Adrenal gland (tissue), 12 donors: ENCODE results near the gene POMT1. TPM values are rescaled to one million over a fixed set of nuclear protein-coding genes. Genes with fewer than 3 reads are reported as not detected.

Experiments
- DNase-seq, 7 donors: peaks; one replicate each; pipeline ENCODE4 v3.0.0-alpha.2; 2019 to 2020
- H3K27ac ChIP-seq, 5 donors: fragments of 200-600 bp; sonication (generic) in 4 of 5; 1 replicate in 3 of 5; 2 replicates in 2 of 5; pipeline versions ENCODE4 v1.5.1 to v1.8.0; 2016 to 2020; ENCODE audit warnings: mild to moderate bottlenecking in 1 of 5
- H3K27me3 ChIP-seq: fragments of 200-600 bp; 2 replicates; pipeline ENCODE4 v1.8.0; 2021
- H3K36me3 ChIP-seq, 2 donors: fragments of 200-600 bp; replicated peaks in 1 of 2; 1 replicate in 1 of 2; 2 replicates in 1 of 2; pipeline versions ENCODE4 v1.5.1 to v1.8.0; 2018 to 2022
- H3K4me1 ChIP-seq, 2 donors: fragments of 200-600 bp; replicated peaks in 1 of 2; 1 replicate in 1 of 2; 2 replicates in 1 of 2; pipeline versions ENCODE4 v1.5.1 to v1.8.0; 2018 to 2021
- H3K4me3 ChIP-seq, 4 donors: fragments of 200-600 bp; sonication (generic) in 3 of 4; one replicate each; pipeline ENCODE4 v1.5.1; 2016 to 2018
- H3K9me3 ChIP-seq, 3 donors: fragments of 200-600 bp; sonication (generic) in 1 of 3; replicated peaks in 1 of 3; 1 replicate in 2 of 3; 2 replicates in 1 of 3; pipeline versions ENCODE4 v1.5.1 to v1.8.0; 2016 to 2021
- POLR2A ChIP-seq, 2 donors: fragments of 450-650 bp; IDR thresholded peaks; one replicate each; pipeline ENCODE4 v1.6.1; 2017; ENCODE audit warnings: antibody characterized with exemption in 2 of 2, mild to moderate bottlenecking in 2 of 2, moderate library complexity in 1 of 2
- WGBS, 4 donors: extraction: QIAGEN DNeasy Blood & Tissue Kit in 2 of 4; methylation state at CpG; one replicate each; pipeline versions ENCODE4 v1.1.5 to v1.1.7; 2013 to 2017; 5-methylcytosine and 5-hydroxymethylcytosine counted together
- intact Hi-C, 2 donors: fragments of 100-400 bp; cut with DNase I; formaldehyde crosslinking; loops; one replicate each; pipeline versions ENCODE4 v1.14.1 to v1.15.0; 2022 to 2023
- polyA plus RNA-seq, 3 donors: library from polyadenylated mRNA; stranded (reverse); fragments of 200-250 nt in 2 of 3; fragments of 350-450 nt in 1 of 3; fragmentation: Illumina TruSeq in 1 of 3; extraction: RNeasy Lipid Tissue Mini Kit (QIAGEN cat#74804) in 1 of 3; gene quantifications; one replicate each; pipeline ENCODE4 v1.2.3, GENCODE V29; 2013 to 2014
- total RNA-seq, 9 donors: library from RNA; depleted of rRNA in 4 of 9; stranded (reverse); fragments of >200 nt in 4 of 9; fragments of 120-200 nt in 1 of 9; fragmentation: NEBNext Ultra II Directional in 1 of 9; extraction: Animal tissue kit (Norgen Biotek cat#: 25700) in 1 of 9; gene quantifications; one replicate each; pipeline versions ENCODE4 v1.1.0 to v1.2.4, GENCODE V29; 2013 to 2023
- TF ChIP-seq, protein P1 (sequence below), 6 experiments: fragments of 450-650 bp in 4 of 6; fragments of 200-600 bp in 2 of 6; sonication (generic) in 1 of 6; IDR thresholded peaks; 1 replicate in 5 of 6; 2 replicates in 1 of 6; pipeline versions ENCODE4 v1.5.1 to v1.8.0; 2016 to 2021; ENCODE audit warnings: antibody characterized with exemption in 6 of 6, mild to moderate bottlenecking in 2 of 6, moderate library complexity in 1 of 6
- donor health status: healthy with polysubstance abuse.
- donor health status: Bipolar disorder and iron deficiency.
- donor health status: DM: yes; HTN: yes; CAD: no.
- donor health status: DM: no; HTN: no; CAD: no.
- donor health status: DM: no; HTN: no; CAD: no.
- donor health status: DM: yes; HTN: yes; CAD: no.

POMT1 gene
- total and polyA plus RNA-seq, 12 donors: 10.1 to 60.9 (median 33.0) TPM

DNA sequence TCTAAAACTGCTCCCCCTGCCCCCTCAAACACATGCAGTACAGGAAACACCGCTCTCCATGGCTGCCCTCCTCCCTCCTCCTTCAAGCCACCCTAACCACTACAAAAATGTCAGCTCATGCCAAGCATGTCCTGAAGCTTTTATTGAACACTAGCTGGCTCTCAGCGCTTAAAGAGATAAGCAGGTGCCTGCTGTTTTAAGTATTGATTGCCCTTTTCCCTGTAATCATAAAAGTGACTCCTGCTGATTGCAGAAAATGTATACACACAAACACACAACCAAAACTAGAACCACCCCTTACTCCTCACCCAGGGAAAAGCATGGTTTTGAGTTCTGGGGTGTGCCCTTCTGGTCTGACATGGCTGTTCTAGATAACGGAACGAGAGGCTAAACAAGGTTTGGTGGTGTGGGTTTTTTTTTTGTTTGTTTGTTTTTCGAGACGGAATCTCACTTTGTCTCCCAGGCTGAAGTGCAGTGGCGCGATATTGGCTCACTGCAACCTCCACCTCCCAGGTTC, 32.1 kb downstream of the POMT1 start:
- Histone ChIP-seq H3K27ac (no peak overlapping the region), H3K9me3 (no peaks in the 10 kb centered on the region), H3K4me3 (no peak overlapping the region), H3K36me3 (no peaks in the 10 kb centered on the region), H3K4me1 (peaks cover 10 to 13% of the 10 kb centered on the region in 2 donors), H3K27me3 (no peaks in the 10 kb centered on the region)
- WGBS, 4 donors: 61 to 68% (median 66%) methylated on average over 8 of the region's 8 CpGs
- no peak for DNase-seq
- TF ChIP-seq, protein P1, sequence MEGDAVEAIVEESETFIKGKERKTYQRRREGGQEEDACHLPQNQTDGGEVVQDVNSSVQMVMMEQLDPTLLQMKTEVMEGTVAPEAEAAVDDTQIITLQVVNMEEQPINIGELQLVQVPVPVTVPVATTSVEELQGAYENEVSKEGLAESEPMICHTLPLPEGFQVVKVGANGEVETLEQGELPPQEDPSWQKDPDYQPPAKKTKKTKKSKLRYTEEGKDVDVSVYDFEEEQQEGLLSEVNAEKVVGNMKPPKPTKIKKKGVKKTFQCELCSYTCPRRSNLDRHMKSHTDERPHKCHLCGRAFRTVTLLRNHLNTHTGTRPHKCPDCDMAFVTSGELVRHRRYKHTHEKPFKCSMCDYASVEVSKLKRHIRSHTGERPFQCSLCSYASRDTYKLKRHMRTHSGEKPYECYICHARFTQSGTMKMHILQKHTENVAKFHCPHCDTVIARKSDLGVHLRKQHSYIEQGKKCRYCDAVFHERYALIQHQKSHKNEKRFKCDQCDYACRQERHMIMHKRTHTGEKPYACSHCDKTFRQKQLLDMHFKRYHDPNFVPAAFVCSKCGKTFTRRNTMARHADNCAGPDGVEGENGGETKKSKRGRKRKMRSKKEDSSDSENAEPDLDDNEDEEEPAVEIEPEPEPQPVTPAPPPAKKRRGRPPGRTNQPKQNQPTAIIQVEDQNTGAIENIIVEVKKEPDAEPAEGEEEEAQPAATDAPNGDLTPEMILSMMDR (IDR thresholded peaks at IDR 0.05): no peak
- TF ChIP-seq POLR2A (IDR thresholded peaks at IDR 0.05): no peak
- intact Hi-C loops: no loop called here

DNA sequence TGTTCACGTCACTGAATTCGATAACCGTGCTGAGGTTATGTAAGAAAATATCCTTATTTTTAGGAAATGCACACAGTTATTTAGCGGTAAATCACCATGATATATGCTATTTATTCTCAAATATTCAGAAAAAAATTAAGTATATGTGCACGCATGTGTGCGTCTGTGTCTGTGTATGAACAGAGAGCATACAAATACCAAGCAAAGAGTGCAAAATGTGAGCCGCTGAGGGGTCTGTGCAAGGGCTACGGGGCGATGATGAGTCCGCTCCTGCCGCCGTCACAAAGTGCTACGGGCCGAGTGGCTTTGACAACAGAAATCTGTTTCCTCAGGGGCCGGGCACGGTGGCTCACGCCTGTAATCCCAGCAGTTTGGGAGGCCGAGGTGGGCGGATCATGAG, 35.2 kb downstream of the POMT1 start:
- DNase-seq: no peak
- Histone ChIP-seq H3K4me3 (no peak overlapping the region), H3K27ac (no peak overlapping the region), H3K9me3 (peaks cover 0 to 8% (median 7%) of the 10 kb centered on the region in 3 donors), H3K4me1 (no peaks in the 10 kb centered on the region), H3K27me3 (no peaks in the 10 kb centered on the region), H3K36me3 (no peaks in the 10 kb centered on the region)
- intact Hi-C loops: no loop called here
- 92 to 95% (median 93%) methylated on average over 19 of the region's 19 CpGs for WGBS, 4 donors
- no peak for TF ChIP-seq POLR2A (IDR thresholded peaks at IDR 0.05)
- TF ChIP-seq, protein P1 (IDR thresholded peaks at IDR 0.05): no peak

DNA sequence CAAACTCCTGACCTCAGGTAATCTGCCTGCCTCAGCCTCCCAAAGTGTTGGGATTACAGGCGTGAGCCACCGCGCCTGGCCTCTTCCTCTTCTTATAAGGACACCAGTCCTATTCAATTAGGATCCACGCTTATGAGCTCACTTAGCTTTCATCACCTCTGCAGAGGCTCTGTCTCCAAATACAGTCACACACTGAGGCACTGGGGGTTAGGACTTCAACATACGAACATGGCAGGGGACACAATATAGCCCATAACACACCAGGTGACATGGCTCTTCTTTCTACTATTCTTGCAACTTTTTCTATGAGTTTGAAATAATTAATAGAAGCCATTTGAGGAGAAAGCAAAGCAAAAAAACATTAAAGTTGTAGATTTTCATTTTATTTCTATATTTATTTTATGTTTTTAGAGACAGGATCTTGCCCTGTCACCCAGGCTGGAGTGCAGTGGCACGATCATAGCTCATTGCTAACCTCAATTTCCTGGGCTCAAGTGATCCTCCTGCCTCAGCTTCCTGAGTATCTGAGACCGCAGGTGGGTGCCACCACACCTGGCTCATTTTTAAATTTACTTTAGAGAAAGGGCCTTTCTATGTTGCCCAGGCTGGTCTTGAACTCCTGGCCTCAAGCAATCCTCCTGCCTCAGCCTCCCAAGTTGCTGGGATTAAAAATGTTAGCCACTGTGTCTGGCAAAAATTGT, 36.7 kb downstream of the POMT1 start:
- Histone ChIP-seq H3K36me3 (no peaks in the 10 kb centered on the region), H3K4me3 (no peak overlapping the region), H3K27ac (no peak overlapping the region), H3K4me1 (no peaks in the 10 kb centered on the region), H3K27me3 (no peaks in the 10 kb centered on the region), H3K9me3 (peaks cover 0 to 13% (median 10%) of the 10 kb centered on the region in 3 donors)
- TF ChIP-seq, protein P1 (IDR thresholded peaks at IDR 0.05): no peak
- intact Hi-C loops: no loop called here
- no peak for DNase-seq
- 76 to 86% (median 83%) methylated on average over 7 of the region's 7 CpGs for WGBS, 4 donors

DNA sequence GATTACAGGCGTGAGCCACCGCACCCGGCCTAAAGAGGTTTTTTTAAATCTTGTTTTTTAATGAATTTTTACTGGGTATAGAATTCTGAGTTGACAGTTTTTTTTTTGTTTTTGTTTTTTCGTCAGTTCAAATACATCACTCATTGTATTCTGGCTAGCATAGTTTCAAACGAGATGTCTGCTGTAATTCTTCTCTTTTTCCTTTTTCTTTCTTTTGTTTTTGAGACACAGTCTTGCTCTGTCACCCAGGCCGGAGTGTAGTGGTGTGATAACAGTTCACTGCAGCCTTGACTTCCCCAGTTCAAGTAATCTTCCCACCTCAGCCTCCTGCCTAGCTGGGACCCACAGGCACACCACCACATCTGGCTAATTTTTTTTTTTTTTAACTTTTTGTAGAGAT, 40.4 kb downstream of the POMT1 start:
- Histone ChIP-seq H3K36me3 (no peaks in the 10 kb centered on the region), H3K4me3 (no peak overlapping the region), H3K9me3 (peaks cover 0 to 13% (median 10%) of the 10 kb centered on the region in 3 donors), H3K4me1 (peaks cover 0 to 8% of the 10 kb centered on the region in 2 donors), H3K27me3 (peaks cover 16% of the 10 kb centered on the region), H3K27ac (no peak overlapping the region)
- WGBS, 4 donors: 87 to 91% (median 90%) methylated on average over 6 of the region's 6 CpGs
- TF ChIP-seq, protein P1 (IDR thresholded peaks at IDR 0.05): no peak
- TF ChIP-seq POLR2A (IDR thresholded peaks at IDR 0.05): no peak
- no peak for DNase-seq
- intact Hi-C loops: no loop called here
